ENCODE measurements around the gene OSTN.

- no peak for TF ChIP-seq CTCF (IDR thresholded peaks at IDR 0.05)
- no peak for TF ChIP-seq POLR2A (IDR thresholded peaks at IDR 0.05)
Measured at GRCh38 chr3:191294291-191294690, 95.2 kb downstream of the OSTN start.
